ENCODE measurements around the gene CDK12. TPM values are rescaled to one million over a fixed set of nuclear protein-coding genes. Genes with fewer than 3 reads are reported as not detected.

Gene CDK12
- total RNA-seq, 1 donor from 2014 or later: 25.2 TPM

DNA sequence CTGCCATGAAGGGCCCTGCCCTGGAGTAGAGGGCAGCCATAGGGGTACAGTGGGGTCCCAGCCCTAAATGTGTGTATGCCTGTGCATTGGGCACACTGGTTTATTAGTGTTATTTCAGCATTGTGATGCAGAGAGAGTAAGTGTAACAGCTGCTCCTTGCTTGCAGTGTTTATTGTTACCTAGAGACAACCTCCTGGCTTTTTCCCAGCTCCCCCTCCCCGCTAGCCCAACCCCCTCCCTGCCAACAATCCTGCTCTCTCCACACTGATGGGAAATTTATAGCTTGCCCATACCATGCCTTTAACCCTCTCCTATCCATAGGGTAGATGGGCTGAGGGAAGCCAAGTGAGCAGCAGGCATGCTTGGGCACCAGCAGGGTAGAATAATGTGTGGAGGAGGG is 95.1 kb downstream of the CDK12 start:
- no peaks in the 10 kb centered on the region for H3K9me3 ChIP-seq
- H3K27me3 ChIP-seq: no peaks in the 10 kb centered on the region
- H3K4me1 ChIP-seq: no peaks in the 10 kb centered on the region
- no peak overlapping the region for H3K27ac ChIP-seq
- no peak overlapping the region for H3K4me3 ChIP-seq
- TF ChIP-seq CTCF (IDR thresholded peaks at IDR 0.05): no peak
- DNase-seq (ENCODE audit: low spot score in 2 of 2): no peak
- intact Hi-C loops (cut with DNase I): no loop called here
- H3K36me3 ChIP-seq: peaks cover 32 to 86% of the 10 kb centered on the region in 2 donors

- no peaks in the 10 kb centered on the region for H3K4me1 ChIP-seq
- peaks cover 8 to 62% of the 10 kb centered on the region in 2 donors for H3K36me3 ChIP-seq
- TF ChIP-seq CTCF (IDR thresholded peaks at IDR 0.05): no peak
- H3K27me3 ChIP-seq: no peaks in the 10 kb centered on the region
- no peak overlapping the region for H3K4me3 ChIP-seq
- DNase-seq (ENCODE audit: low spot score in 2 of 2): no peak
- no peak overlapping the region for H3K27ac ChIP-seq
- H3K9me3 ChIP-seq: no peaks in the 10 kb centered on the region
- intact Hi-C loops (cut with DNase I): no loop called here
Observed at GRCh38 chr17:39562395-39562794, 101.1 kb downstream of the CDK12 start.

GRCh38 chr17:39562976-39563375 is 101.7 kb downstream of the CDK12 start:
- Histone ChIP-seq H3K4me3 (no peak overlapping the region), H3K9me3 (no peaks in the 10 kb centered on the region), H3K27ac (no peak overlapping the region), H3K36me3 (peaks cover 8 to 62% of the 10 kb centered on the region in 2 donors), H3K4me1 (no peaks in the 10 kb centered on the region), H3K27me3 (no peaks in the 10 kb centered on the region)
- DNase-seq (ENCODE audit: low spot score in 2 of 2): no peak
- intact Hi-C loops (cut with DNase I): no loop called here
- no peak for TF ChIP-seq CTCF (IDR thresholded peaks at IDR 0.05)

DNA sequence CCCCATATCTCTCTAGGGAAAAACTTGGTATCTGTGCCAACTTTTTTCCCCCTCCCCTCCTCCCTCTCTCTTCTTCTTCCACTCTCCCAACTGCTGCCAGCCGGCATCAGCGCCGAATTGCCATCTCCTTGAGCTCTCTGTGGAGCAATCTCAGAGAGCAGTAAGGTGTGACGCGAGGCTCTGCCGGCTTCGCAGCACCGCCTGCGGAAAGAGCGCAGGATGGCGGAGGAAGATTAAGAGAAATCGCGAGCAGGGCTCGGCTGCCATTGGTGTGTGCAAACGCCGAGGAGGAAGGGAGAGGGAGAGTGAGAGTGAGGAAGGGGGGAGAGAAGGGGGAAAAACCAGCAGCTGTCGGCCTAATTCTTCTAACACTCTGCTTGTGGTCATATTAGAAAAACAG is 102.2 kb downstream of the CDK12 start:
- intact Hi-C loops (cut with DNase I): no loop called here
- no peaks in the 10 kb centered on the region for H3K27me3 ChIP-seq
- peaks cover 8 to 66% of the 10 kb centered on the region in 2 donors for H3K36me3 ChIP-seq

GRCh38 chr17:39564211-39564848 is 103.0 kb downstream of the CDK12 start:
- H3K4me3 ChIP-seq: no peak overlapping the region
- no peaks in the 10 kb centered on the region for H3K9me3 ChIP-seq
- DNase-seq (ENCODE audit: low spot score in 2 of 2): no peak
- no peak overlapping the region for H3K27ac ChIP-seq
- H3K27me3 ChIP-seq: no peaks in the 10 kb centered on the region
- no peaks in the 10 kb centered on the region for H3K4me1 ChIP-seq
- peaks cover 2 to 66% of the 10 kb centered on the region in 2 donors for H3K36me3 ChIP-seq
- no peak for TF ChIP-seq CTCF (IDR thresholded peaks at IDR 0.05)
- intact Hi-C loops (cut with DNase I): no loop called here

More for the DNA sequence above, 102.2 kb downstream of the CDK12 start:
- Histone ChIP-seq H3K4me1 (no peaks in the 10 kb centered on the region), H3K27ac (no peak overlapping the region), H3K9me3 (no peaks in the 10 kb centered on the region), H3K4me3 (no peak overlapping the region)
- no peak for TF ChIP-seq CTCF (IDR thresholded peaks at IDR 0.05)
- no peak for DNase-seq (ENCODE audit: low spot score in 2 of 2)
